Lung (tissue), 12 donors: ENCODE results near the gene PROM2. TPM values are rescaled to one million over a fixed set of nuclear protein-coding genes. Genes with fewer than 3 reads are reported as not detected.

Experiments
- ATAC-seq: fragments of 200-7000 bp; cut with Tn5 transposase; one replicate; pipeline ENCODE4 v1.9.1; 2020; ENCODE audit warnings: moderate number of reproducible peaks; ENCODE audit not compliant: insufficient read depth, low FRiP score
- DNase-seq, 3 donors: peaks; one replicate each; pipeline ENCODE4 v3.0.0-alpha.2; 2013 to 2017
- H3K27ac ChIP-seq, 2 donors: one replicate each; pipeline ENCODE4 v1.5.1; 2013; ENCODE audit warnings: mild to moderate bottlenecking in 2 of 2, moderate library complexity in 2 of 2, control low read depth in 1 of 2, inconsistent platforms in 1 of 2, low read depth in 1 of 2, low read length in 1 of 2
- H3K27me3 ChIP-seq, 3 donors: one replicate each; pipeline ENCODE4 v1.5.1; 2013; ENCODE audit warnings: low read length in 2 of 3; ENCODE audit not compliant: control insufficient read depth in 3 of 3, insufficient read depth in 3 of 3
- H3K36me3 ChIP-seq, 4 donors: one replicate each; pipeline ENCODE4 v1.5.1; 2013; ENCODE audit warnings: low read length in 4 of 4, mild to moderate bottlenecking in 1 of 4, moderate library complexity in 1 of 4; ENCODE audit not compliant: control insufficient read depth in 4 of 4, insufficient read depth in 4 of 4
- H3K4me1 ChIP-seq, 5 donors: one replicate each; pipeline ENCODE4 v1.5.1; 2013; ENCODE audit warnings: low read length in 5 of 5, mild to moderate bottlenecking in 2 of 5, moderate library complexity in 1 of 5; ENCODE audit not compliant: control insufficient read depth in 5 of 5, insufficient read depth in 5 of 5
- H3K4me3 ChIP-seq: one replicate; pipeline ENCODE4 v1.5.1; 2013; ENCODE audit warnings: mild to moderate bottlenecking, control low read depth, moderate library complexity
- H3K9ac ChIP-seq, 2 donors: one replicate each; pipeline ENCODE4 v1.5.1; 2013; ENCODE audit warnings: low read length in 2 of 2, control low read depth in 1 of 2; ENCODE audit not compliant: insufficient read depth in 1 of 2
- H3K9me3 ChIP-seq, 4 donors: one replicate each; pipeline ENCODE4 v1.5.1; 2013; ENCODE audit warnings: low read length in 3 of 4, mild to moderate bottlenecking in 1 of 4, moderate library complexity in 1 of 4; ENCODE audit not compliant: control insufficient read depth in 4 of 4, insufficient read depth in 3 of 4
- WGBS, 2 donors: extraction: QIAGEN DNeasy Blood & Tissue Kit; methylation state at CpG; one replicate each; pipeline ENCODE4 v1.1.7; 2013; 5-methylcytosine and 5-hydroxymethylcytosine counted together
- polyA plus RNA-seq, 2 donors: library from polyadenylated mRNA; stranded (reverse); fragments of 200-250 nt; gene quantifications; one replicate each; pipeline ENCODE4 v1.2.1, GENCODE V29; 2013
- total RNA-seq, 2 donors: library from RNA; depleted of rRNA in 1 of 2; stranded (reverse); fragments of >200 nt in 1 of 2; gene quantifications; one replicate each; pipeline ENCODE4 v1.2.1, GENCODE V29; 2014 to 2021
- TF ChIP-seq, protein P1 (sequence below): IDR thresholded peaks from 2 replicates; pipeline ENCODE4 v1.5.1; 2012; ENCODE audit warnings: mild to moderate bottlenecking; ENCODE audit errors: control extremely low read depth, extremely low read depth
- donor health status: control.
- donor health status: control.
- donor health status: Bipolar disorder and iron deficiency.
- donor health status: healthy.
- donor health status: DM: yes; HTN: yes; CAD: no.

PROM2 gene
- total and polyA plus RNA-seq, 4 donors: 4.1 to 11.5 (median 5.2) TPM

DNA sequence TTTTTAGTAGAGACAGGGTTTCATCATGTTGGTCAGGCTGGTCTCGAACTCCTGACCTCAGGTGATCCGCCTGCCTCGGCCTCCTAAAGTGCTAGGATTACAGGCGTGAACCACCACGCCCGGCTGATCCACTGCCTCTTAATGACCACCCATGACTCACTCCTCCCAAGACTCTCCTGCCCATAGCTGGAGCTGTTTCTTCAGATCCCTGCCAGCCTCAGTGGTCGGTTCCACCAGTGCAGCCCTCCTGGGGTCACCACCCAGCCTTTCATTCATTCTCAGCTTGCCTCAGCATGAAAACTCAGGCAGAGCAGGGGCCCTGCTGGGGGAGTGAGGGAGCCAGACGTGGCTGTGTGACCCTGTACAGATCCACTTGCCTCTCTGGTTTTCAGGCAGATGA is 35.4 kb downstream of the PROM2 start:
- Histone ChIP-seq H3K27ac (no peak overlapping the region), H3K4me1 (peaks cover 0 to 4% (median 0%) of the 10 kb centered on the region in 5 donors), H3K27me3 (no peaks in the 10 kb centered on the region), H3K9me3 (no peaks in the 10 kb centered on the region), H3K36me3 (no peaks in the 10 kb centered on the region), H3K4me3 (no peak overlapping the region), H3K9ac (no peak overlapping the region)
- WGBS, 2 donors: 82 to 84% methylated on average over 8 of the region's 8 CpGs
- ATAC-seq (no peak), DNase-seq (no peak)
- TF ChIP-seq, protein P1, sequence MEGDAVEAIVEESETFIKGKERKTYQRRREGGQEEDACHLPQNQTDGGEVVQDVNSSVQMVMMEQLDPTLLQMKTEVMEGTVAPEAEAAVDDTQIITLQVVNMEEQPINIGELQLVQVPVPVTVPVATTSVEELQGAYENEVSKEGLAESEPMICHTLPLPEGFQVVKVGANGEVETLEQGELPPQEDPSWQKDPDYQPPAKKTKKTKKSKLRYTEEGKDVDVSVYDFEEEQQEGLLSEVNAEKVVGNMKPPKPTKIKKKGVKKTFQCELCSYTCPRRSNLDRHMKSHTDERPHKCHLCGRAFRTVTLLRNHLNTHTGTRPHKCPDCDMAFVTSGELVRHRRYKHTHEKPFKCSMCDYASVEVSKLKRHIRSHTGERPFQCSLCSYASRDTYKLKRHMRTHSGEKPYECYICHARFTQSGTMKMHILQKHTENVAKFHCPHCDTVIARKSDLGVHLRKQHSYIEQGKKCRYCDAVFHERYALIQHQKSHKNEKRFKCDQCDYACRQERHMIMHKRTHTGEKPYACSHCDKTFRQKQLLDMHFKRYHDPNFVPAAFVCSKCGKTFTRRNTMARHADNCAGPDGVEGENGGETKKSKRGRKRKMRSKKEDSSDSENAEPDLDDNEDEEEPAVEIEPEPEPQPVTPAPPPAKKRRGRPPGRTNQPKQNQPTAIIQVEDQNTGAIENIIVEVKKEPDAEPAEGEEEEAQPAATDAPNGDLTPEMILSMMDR: no peak

DNA sequence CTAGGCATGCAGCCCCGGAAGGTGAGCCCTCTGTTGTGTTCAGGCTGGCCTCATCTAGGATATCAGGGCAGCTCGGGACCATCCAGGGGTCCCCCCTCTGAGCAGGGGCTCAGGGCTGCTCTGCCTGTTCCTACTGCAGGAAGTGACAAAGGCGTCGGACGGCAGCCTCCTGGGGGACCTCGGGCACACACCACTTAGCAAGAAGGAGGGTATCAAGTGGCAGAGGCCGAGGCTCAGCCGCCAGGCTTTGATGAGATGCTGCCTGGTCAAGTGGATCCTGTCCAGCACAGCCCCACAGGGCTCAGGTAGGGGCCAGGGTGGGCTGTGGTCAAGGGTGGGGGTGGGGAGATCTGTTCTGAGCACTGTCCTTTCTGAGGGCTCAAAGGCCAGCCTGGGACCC is 36.0 kb downstream of the PROM2 start:
- Histone ChIP-seq H3K4me3 (no peak overlapping the region), H3K27ac (no peak overlapping the region), H3K36me3 (no peaks in the 10 kb centered on the region), H3K9me3 (no peaks in the 10 kb centered on the region), H3K4me1 (peaks cover 0 to 4% (median 0%) of the 10 kb centered on the region in 5 donors), H3K27me3 (no peaks in the 10 kb centered on the region), H3K9ac (no peak overlapping the region)
- WGBS, 2 donors: 63 to 81% methylated on average over 8 of the region's 8 CpGs
- DNase-seq (no peak), ATAC-seq (no peak)
- TF ChIP-seq, protein P1: no peak

DNA sequence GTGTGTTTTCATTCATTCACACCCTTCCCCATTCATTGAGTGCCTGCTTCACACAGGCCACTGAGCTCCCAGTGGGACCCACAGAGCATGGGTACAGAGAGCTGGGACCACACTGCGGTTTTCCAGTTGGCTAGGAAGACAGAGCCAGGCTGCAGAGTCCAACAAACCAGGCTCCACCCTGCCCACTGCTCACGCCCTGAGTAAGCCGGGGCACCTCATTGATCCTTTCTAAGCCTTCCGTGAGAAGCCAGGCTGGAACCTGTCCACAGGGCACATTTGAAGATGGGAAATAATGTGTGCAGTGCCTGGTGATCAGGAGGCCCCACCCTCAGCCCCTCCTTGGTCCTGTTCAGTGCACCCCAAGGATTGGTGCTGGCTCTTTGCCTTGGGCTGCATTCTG is 36.4 kb downstream of the PROM2 start:
- 87 to 93% methylated on average over 4 of the region's 4 CpGs for WGBS, 2 donors
- TF ChIP-seq, protein P1: no peak
- ATAC-seq: no peak

More for the DNA sequence above, 36.4 kb downstream of the PROM2 start:
- no peaks in the 10 kb centered on the region for H3K27me3 ChIP-seq
- H3K9ac ChIP-seq: no peak overlapping the region
- H3K4me3 ChIP-seq: no peak overlapping the region
- H3K36me3 ChIP-seq: no peaks in the 10 kb centered on the region
- peaks cover 0 to 4% (median 0%) of the 10 kb centered on the region in 5 donors for H3K4me1 ChIP-seq
- DNase-seq: no peak
- H3K9me3 ChIP-seq: no peaks in the 10 kb centered on the region
- no peak overlapping the region for H3K27ac ChIP-seq
